CD4-positive, alpha-beta T cell (primary cell): Measurements from ENCODE around the gene MOAP1. TPM values are rescaled to one million over a fixed set of nuclear protein-coding genes. Genes with fewer than 3 reads are reported as not detected.

Experiments used
- ATAC-seq: fragments of 200-7000 bp; cut with Tn5 transposase; one replicate; pipeline ENCODE4 v1.10.0; 2022; ENCODE audit warnings: mild to moderate bottlenecking; ENCODE audit not compliant: poor library complexity
- CTCF ChIA-PET: fragments of 350-600 bp; sonication (Branson Sonifier 250); formaldehyde crosslinking; loops from one replicate; lab custom pipeline; 2021; ENCODE audit warnings: antibody characterized with exemption, inconsistent platforms; lab: Charles Lee
- POLR2A ChIA-PET: fragments of 350-600 bp; sonication (Branson Sonifier 250); formaldehyde crosslinking; loops from one replicate; lab custom pipeline; 2021; ENCODE audit warnings: antibody characterized with exemption, inconsistent platforms; lab: Charles Lee
- DNase-seq, 14 experiments: peaks; one replicate each; pipeline ENCODE4 v3.0.0-alpha.2; 2013 to 2020; ENCODE audit warnings: mixed read lengths in 2 of 14
- H3K27ac ChIP-seq, 2 donors: one replicate each; pipeline versions ENCODE4 v1.5.1 to v1.7.0; 2013; ENCODE audit warnings: low read length in 2 of 2, low read depth in 1 of 2, mild to moderate bottlenecking in 1 of 2
- H3K27me3 ChIP-seq, 2 experiments: 1 replicate in 1 of 2; 2 replicates in 1 of 2; pipeline versions ENCODE4 v1.6.1 to v1.7.0; 2013; ENCODE audit warnings: low read length in 2 of 2, control low read depth in 1 of 2, mild to moderate bottlenecking in 1 of 2, moderate library complexity in 1 of 2; ENCODE audit not compliant: insufficient read depth in 2 of 2, control insufficient read depth in 1 of 2
- H3K36me3 ChIP-seq: one replicate; pipeline ENCODE4 v1.6.1; 2013; ENCODE audit warnings: low read length, control low read depth; ENCODE audit not compliant: insufficient read depth
- H3K4me1 ChIP-seq: one replicate; pipeline ENCODE4 v1.6.1; 2013; ENCODE audit warnings: low read length, control low read depth; ENCODE audit not compliant: insufficient read depth
- H3K4me3 ChIP-seq: one replicate; pipeline ENCODE4 v1.5.1; 2013; ENCODE audit warnings: mild to moderate bottlenecking, low read length, moderate library complexity
- H3K9me3 ChIP-seq, 2 experiments: 1 replicate in 1 of 2; 2 replicates in 1 of 2; pipeline versions ENCODE4 v1.6.1 to v1.7.0; 2013; ENCODE audit warnings: low read length in 2 of 2, mild to moderate bottlenecking in 2 of 2, control low read depth in 1 of 2, moderate library complexity in 1 of 2; ENCODE audit not compliant: control insufficient read depth in 1 of 2, insufficient read depth in 1 of 2
- H3K27ac Mint-ChIP-seq: one replicate; pipeline ENCODE4 v1.8.0; 2020; ENCODE audit warnings: mixed read lengths
- H3K27me3 Mint-ChIP-seq: one replicate; pipeline ENCODE4 v1.8.0; 2021; ENCODE audit warnings: mixed read lengths
- H3K36me3 Mint-ChIP-seq: one replicate; pipeline ENCODE4 v1.8.0; 2021; ENCODE audit warnings: low read depth, mixed read lengths
- H3K4me1 Mint-ChIP-seq: one replicate; pipeline ENCODE4 v1.8.0; 2021; ENCODE audit warnings: low read depth, mixed read lengths
- H3K4me3 Mint-ChIP-seq: one replicate; pipeline ENCODE4 v1.8.0; 2020; ENCODE audit warnings: mild to moderate bottlenecking, mixed read lengths
- H3K9me3 Mint-ChIP-seq: one replicate; pipeline ENCODE4 v1.8.0; 2020; ENCODE audit warnings: mixed read lengths
- intact Hi-C, 2 experiments: fragments of 100-400 bp; cut with DNase I in 1 of 2; cut with micrococcal nuclease in 1 of 2; formaldehyde crosslinking; loops; one replicate each; pipeline versions ENCODE4 v1.15.1 to v1.9.0; 2023 to 2025; cut with DNase I, micrococcal nuclease
- total RNA-seq, 174 experiments: library from RNA in 2 of 174; stranded (reverse) in 2 of 174; gene quantifications; one replicate each; pipeline ENCODE4 v1.2.3 and lab custom pipeline; 2021 to 2026
- TF ChIP-seq, protein P1 (sequence below): fragments of 200-600 bp; IDR thresholded peaks from one replicate; pipeline ENCODE4 v1.8.0; 2022; ENCODE audit warnings: antibody characterized with exemption, mild to moderate bottlenecking

The MOAP1 gene
- total RNA-seq, 2 experiments from 2014 or later, result 127 to 130 TPM

DNA sequence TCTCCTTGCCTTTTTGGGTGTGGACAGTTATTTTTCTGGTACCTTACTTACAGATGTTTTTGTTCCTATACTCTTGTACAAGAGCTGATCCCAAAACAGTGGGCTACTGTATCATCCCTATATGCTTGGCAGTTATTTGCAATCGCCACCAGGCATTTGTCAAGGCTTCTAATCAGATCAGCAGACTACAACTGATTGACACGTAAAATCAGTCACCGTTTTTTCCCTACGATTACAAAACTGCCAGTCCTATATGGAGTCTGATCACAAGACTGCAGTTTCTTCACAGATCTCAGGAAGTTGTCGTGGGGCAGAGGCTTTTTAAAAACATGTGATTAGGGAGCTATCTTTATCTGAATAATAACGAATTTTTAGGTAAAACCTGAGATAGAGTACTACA is 1.8 kb upstream of the MOAP1 start:
- Mint-ChIP-seq H3K27ac (peak overlapping the region; percentile 98), H3K36me3 (peaks cover 58% of the 10 kb centered on the region), H3K27me3 (no peaks in the 10 kb centered on the region), H3K9me3 (no peaks in the 10 kb centered on the region), H3K4me1 (peaks cover 60% of the 10 kb centered on the region), H3K4me3 (peak overlapping the region; percentile 79)
- DNase-seq, result peak in 2 of 14 experiments; percentile 36 to 54
- peaks cover 44% of the 10 kb centered on the region for H3K36me3 ChIP-seq
- TF ChIP-seq, protein P1, sequence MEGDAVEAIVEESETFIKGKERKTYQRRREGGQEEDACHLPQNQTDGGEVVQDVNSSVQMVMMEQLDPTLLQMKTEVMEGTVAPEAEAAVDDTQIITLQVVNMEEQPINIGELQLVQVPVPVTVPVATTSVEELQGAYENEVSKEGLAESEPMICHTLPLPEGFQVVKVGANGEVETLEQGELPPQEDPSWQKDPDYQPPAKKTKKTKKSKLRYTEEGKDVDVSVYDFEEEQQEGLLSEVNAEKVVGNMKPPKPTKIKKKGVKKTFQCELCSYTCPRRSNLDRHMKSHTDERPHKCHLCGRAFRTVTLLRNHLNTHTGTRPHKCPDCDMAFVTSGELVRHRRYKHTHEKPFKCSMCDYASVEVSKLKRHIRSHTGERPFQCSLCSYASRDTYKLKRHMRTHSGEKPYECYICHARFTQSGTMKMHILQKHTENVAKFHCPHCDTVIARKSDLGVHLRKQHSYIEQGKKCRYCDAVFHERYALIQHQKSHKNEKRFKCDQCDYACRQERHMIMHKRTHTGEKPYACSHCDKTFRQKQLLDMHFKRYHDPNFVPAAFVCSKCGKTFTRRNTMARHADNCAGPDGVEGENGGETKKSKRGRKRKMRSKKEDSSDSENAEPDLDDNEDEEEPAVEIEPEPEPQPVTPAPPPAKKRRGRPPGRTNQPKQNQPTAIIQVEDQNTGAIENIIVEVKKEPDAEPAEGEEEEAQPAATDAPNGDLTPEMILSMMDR, result no peak
- no peaks in the 10 kb centered on the region for H3K9me3 ChIP-seq
- intact Hi-C loops, result loop anchor here in 1 of 2 experiments (5.0 kb wide), 2 partner anchors 146 to 1079 kb away; partner anchors contain the start of genes ATXN3 and BTBD7
- no peak for ATAC-seq
- peak overlapping the region; percentile 12 to 35 for H3K27ac ChIP-seq
- peaks cover 31% of the 10 kb centered on the region for H3K4me1 ChIP-seq
- ChIA-PET CTCF (interaction anchor here (1.1 to 5.2 kb wide), 2 partner anchors 19 to 33 kb away, joined by 4 to 37 read pairs; partner anchors contain the start of genes GON7 and UBR7), POLR2A (no interaction called here)
- no peak overlapping the region for H3K4me3 ChIP-seq
- no peaks in the 10 kb centered on the region for H3K27me3 ChIP-seq

DNA sequence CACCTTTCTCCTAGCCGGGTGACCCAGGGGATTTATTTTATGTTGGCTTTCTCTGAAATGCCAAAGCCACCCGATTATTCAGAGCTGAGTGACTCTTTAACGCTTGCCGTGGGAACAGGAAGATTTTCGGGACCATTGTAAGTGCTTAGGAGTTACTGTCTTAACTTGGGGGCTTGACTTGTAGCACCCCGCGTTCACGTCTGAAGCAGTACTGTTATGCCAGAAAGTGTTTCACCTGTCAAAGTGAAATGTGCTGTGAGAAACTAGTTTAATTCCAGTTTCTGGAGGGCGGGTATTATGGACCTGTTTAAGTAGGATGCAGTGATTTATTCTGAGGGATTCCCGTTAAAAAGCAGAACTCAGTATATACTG is 638 bp upstream of the MOAP1 start:
- ChIA-PET POLR2A (interaction anchor here (1.0 to 4.2 kb wide), 15 partner anchors 8 to 1079 kb away, joined by 3 to 101 read pairs (median 6); partner anchors contain the start of genes ATXN3, GON7, ITPK1 and UBR7), CTCF (interaction anchor here (0.7 to 5.2 kb wide), 8 partner anchors 8 to 72 kb away, joined by 3 to 37 read pairs (median 6); partner anchors contain the start of genes GON7 and UBR7)
- peak overlapping the region; percentile 98 for H3K4me3 Mint-ChIP-seq
- H3K4me1 ChIP-seq, result peaks cover 31% of the 10 kb centered on the region
- H3K4me1 Mint-ChIP-seq, result peaks cover 60% of the 10 kb centered on the region
- peaks cover 45% of the 10 kb centered on the region for H3K36me3 ChIP-seq
- ATAC-seq, result peak; percentile 4
- H3K9me3 ChIP-seq, result no peaks in the 10 kb centered on the region
- peak overlapping the region; percentile 98 for H3K27ac Mint-ChIP-seq
- peak overlapping the region; percentile 74 for H3K4me3 ChIP-seq
- intact Hi-C loops, result loop anchor here (1.0 to 5.0 kb wide), 3 partner anchors 22 to 1078 kb away; partner anchors contain the start of genes GON7 (in 2 of the 2), UBR7 (in 2 of the 2), ATXN3 (in 1 of the 2) and BTBD7 (in 1 of the 2)
- H3K9me3 Mint-ChIP-seq, result no peaks in the 10 kb centered on the region
- H3K27me3 ChIP-seq, result no peaks in the 10 kb centered on the region
- H3K36me3 Mint-ChIP-seq, result peaks cover 58% of the 10 kb centered on the region
- DNase-seq, result no peak
- TF ChIP-seq, protein P1, result no peak
- H3K27ac ChIP-seq, result peak overlapping the region; percentile 89 to 93
- H3K27me3 Mint-ChIP-seq, result no peaks in the 10 kb centered on the region

DNA sequence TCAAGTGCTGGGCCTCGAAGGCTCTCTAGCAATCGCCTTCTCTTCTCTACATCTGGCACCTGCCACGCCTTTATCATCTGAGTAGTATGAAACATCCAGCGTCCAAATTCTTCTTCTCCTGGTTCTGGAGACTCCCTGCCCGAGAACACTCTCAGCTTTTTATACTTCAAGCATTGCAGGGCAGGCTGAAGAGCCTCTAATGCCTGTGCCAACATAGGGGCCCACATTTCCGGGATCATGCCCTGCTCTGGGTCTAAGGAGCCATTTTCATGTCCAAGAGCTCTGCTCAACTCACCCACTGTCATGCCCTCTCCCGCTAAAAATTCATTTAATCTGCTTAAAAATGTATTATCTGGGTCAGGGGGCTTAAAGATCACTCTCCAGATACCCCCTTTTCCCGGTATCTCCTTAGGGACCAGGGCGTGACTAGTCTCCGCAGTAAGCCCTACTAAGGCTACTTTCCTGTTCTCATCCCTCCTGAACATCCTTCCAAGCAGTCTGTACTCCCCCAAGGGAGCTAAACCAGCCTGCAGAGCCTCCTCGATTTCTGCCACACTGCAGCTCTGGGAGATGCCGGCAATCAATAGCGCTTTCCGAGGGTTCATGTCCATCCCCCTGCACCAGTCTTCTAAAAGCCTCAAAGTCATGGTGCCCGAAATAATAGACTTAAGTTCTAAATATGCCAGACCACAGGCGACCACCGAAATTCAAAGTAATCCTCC is 940 bp downstream of the MOAP1 start:
- CTCF ChIA-PET, result interaction anchor here (1.0 to 5.2 kb wide), 9 partner anchors 8 to 71 kb away, joined by 3 to 37 read pairs (median 6); partner anchors contain the start of genes GON7 and UBR7
- intact Hi-C loops, result loop anchor here in 1 of 2 experiments (2.0 kb wide), 2 partner anchors 43 to 67 kb away; no protein-coding TSS in a partner anchor
- H3K36me3 Mint-ChIP-seq, result peaks cover 49% of the 10 kb centered on the region

More for the DNA sequence above, 940 bp downstream of the MOAP1 start:
- H3K27ac Mint-ChIP-seq, result peak overlapping the region; percentile 98
- Histone ChIP-seq H3K27ac (peak overlapping the region; percentile 61 to 97), H3K36me3 (peaks cover 42% of the 10 kb centered on the region), H3K9me3 (no peaks in the 10 kb centered on the region), H3K4me3 (peak overlapping the region; percentile 89), H3K27me3 (no peaks in the 10 kb centered on the region), H3K4me1 (peaks cover 31% of the 10 kb centered on the region)
- H3K27me3 Mint-ChIP-seq, result no peaks in the 10 kb centered on the region
- DNase-seq (no peak), ATAC-seq (no peak)
- no peaks in the 10 kb centered on the region for H3K9me3 Mint-ChIP-seq
- TF ChIP-seq, protein P1, result no peak
- POLR2A ChIA-PET, result interaction anchor here (0.6 to 4.2 kb wide), 5 partner anchors 8 to 390 kb away, joined by 3 to 101 read pairs (median 9); partner anchors contain the start of genes GOLGA5, GON7, ITPK1 and UBR7
- peak overlapping the region; percentile 88 for H3K4me3 Mint-ChIP-seq
- peaks cover 49% of the 10 kb centered on the region for H3K4me1 Mint-ChIP-seq
